H1 (cell line): ENCODE results near the gene MAOB. TPM values are rescaled to one million over a fixed set of nuclear protein-coding genes. Genes with fewer than 3 reads are reported as not detected.

ENCODE experiments used
- CTCF ChIA-PET: fragments of 300-600 bp; sonication (Branson Sonifier 250); formaldehyde crosslinking; loops from one replicate; lab custom pipeline; 2021; ENCODE audit not compliant: partially characterized antibody; lab: Charles Lee
- POLR2A ChIA-PET: fragments of 300-600 bp; sonication (Branson Sonifier 250); formaldehyde crosslinking; loops from one replicate; lab custom pipeline; 2021; ENCODE audit warnings: inconsistent platforms; ENCODE audit not compliant: partially characterized antibody; lab: Charles Lee
- DNase-seq, 2 experiments: peaks; one replicate each; pipeline versions ENCODE4 v3.0.0 to v3.0.0-alpha.2; 2010 to 2022; ENCODE audit warnings: low spot score in 2 of 2, low read depth in 1 of 2, mixed read lengths in 1 of 2
- FAIRE-seq: peaks from 2 replicates; lab custom pipeline; 2011; peaks lifted over from hg19 to GRCh38; lab: Jason Lieb, UNC
- H2AFZ ChIP-seq: 2 replicates; pipeline ENCODE4 v1.8.1; 2012; ENCODE audit warnings: low read length, inconsistent platforms
- H2AK5ac ChIP-seq: 2 replicates; pipeline ENCODE4 v1.6.1; 2013; ENCODE audit warnings: low read depth, low read length
- H2BK120ac ChIP-seq: replicated peaks from 2 replicates; pipeline ENCODE3; 2013; ENCODE audit warnings: low read depth, low read length, inconsistent platforms
- H2BK12ac ChIP-seq: 2 replicates; pipeline ENCODE4 v1.6.1; 2013; ENCODE audit warnings: low read depth, low read length
- H2BK15ac ChIP-seq: 2 replicates; pipeline ENCODE4 v1.6.1; 2013; ENCODE audit warnings: low read length
- H2BK20ac ChIP-seq: 2 replicates; pipeline ENCODE4 v1.6.1; 2013; ENCODE audit warnings: low read length
- H2BK5ac ChIP-seq: 2 replicates; pipeline ENCODE4 v1.6.1; 2013; ENCODE audit warnings: low read depth, low read length
- H3K14ac ChIP-seq: 2 replicates; pipeline ENCODE4 v1.6.1; 2013; ENCODE audit warnings: inconsistent platforms; ENCODE audit not compliant: insufficient read length
- H3K18ac ChIP-seq: 2 replicates; pipeline ENCODE4 v1.6.1; 2013; ENCODE audit warnings: low read length; ENCODE audit errors: extremely low read depth
- H3K23ac ChIP-seq: 2 replicates; pipeline ENCODE4 v1.6.1; 2013; ENCODE audit warnings: inconsistent platforms; ENCODE audit not compliant: insufficient read length
- H3K23me2 ChIP-seq: 2 replicates; pipeline ENCODE4 v1.6.1; 2013; ENCODE audit warnings: low read depth, low read length
- H3K27ac ChIP-seq: 2 replicates; pipeline ENCODE4 v1.6.1; 2011; ENCODE audit warnings: low read depth, low read length, inconsistent platforms
- H3K27me3 ChIP-seq, 4 experiments: replicated peaks in 1 of 4; 1 replicate in 1 of 4; 2 replicates in 3 of 4; pipeline versions ENCODE4 v1.6.1 to v1.8.1; 2011 to 2013; ENCODE audit warnings: low read length in 3 of 4, mild to moderate bottlenecking in 3 of 4, inconsistent platforms in 2 of 4, mixed read lengths in 2 of 4, moderate library complexity in 1 of 4; ENCODE audit not compliant: control insufficient read depth in 3 of 4, insufficient read depth in 3 of 4; ENCODE audit errors: extremely low read depth in 1 of 4
- H3K36me3 ChIP-seq, 4 experiments: 2 replicates each; pipeline versions ENCODE4 v1.6.1 to v1.8.1; 2011 to 2013; ENCODE audit warnings: mild to moderate bottlenecking in 4 of 4, low read length in 3 of 4, moderate library complexity in 2 of 4, control low read depth in 1 of 4, inconsistent platforms in 1 of 4; ENCODE audit not compliant: insufficient read depth in 4 of 4, control insufficient read depth in 2 of 4
- H3K4ac ChIP-seq: replicated peaks from 2 replicates; pipeline ENCODE3; 2013; ENCODE audit warnings: low read length, low read depth, mixed read lengths, inconsistent platforms; ENCODE audit not compliant: insufficient read length
- H3K4me1 ChIP-seq, 4 experiments: replicated peaks in 1 of 4; 1 replicate in 1 of 4; 2 replicates in 3 of 4; pipeline versions ENCODE4 v1.6.1 to v1.8.1; 2011 to 2013; ENCODE audit warnings: low read length in 3 of 4, inconsistent platforms in 2 of 4, mixed read lengths in 1 of 4; ENCODE audit not compliant: insufficient read depth in 4 of 4, control insufficient read depth in 3 of 4
- H3K4me2 ChIP-seq, 2 experiments: 2 replicates each; pipeline versions ENCODE4 v1.6.1 to v1.8.1; 2011 to 2013; ENCODE audit warnings: low read depth in 2 of 2, low read length in 2 of 2, control low read depth in 1 of 2, inconsistent platforms in 1 of 2, mild to moderate bottlenecking in 1 of 2; ENCODE audit not compliant: insufficient read depth in 1 of 2
- H3K4me3 ChIP-seq, 4 experiments: fragments of 200-600, 300-600 bp in 1 of 4; sonication (generic), shearing (Covaris generic), sonication (Bioruptor Twin) in 1 of 4; 2 replicates each; pipeline versions ENCODE4 v1.5.1 to v1.8.1; 2011 to 2016; ENCODE audit warnings: low read length in 4 of 4, low read depth in 3 of 4, control low read depth in 2 of 4, inconsistent platforms in 2 of 4, mild to moderate bottlenecking in 2 of 4, mixed read lengths in 1 of 4, moderate library complexity in 1 of 4; ENCODE audit not compliant: insufficient read depth in 2 of 4; ENCODE audit errors: extremely low read depth in 1 of 4
- H3K56ac ChIP-seq: replicated peaks from 2 replicates; pipeline ENCODE3; 2013; ENCODE audit warnings: low read depth, mild to moderate bottlenecking, mixed read lengths, low read length, inconsistent platforms; ENCODE audit not compliant: insufficient read length
- H3K79me1 ChIP-seq: 2 replicates; pipeline ENCODE4 v1.6.1; 2013; ENCODE audit warnings: low read depth, low read length, control low read depth
- H3K79me2 ChIP-seq, 2 experiments: 2 replicates each; pipeline versions ENCODE4 v1.6.1 to v1.8.1; 2012 to 2013; ENCODE audit warnings: low read length in 2 of 2, mild to moderate bottlenecking in 2 of 2, inconsistent platforms in 1 of 2; ENCODE audit not compliant: insufficient read depth in 2 of 2, control insufficient read depth in 1 of 2
- H3K9ac ChIP-seq, 4 experiments: replicated peaks in 1 of 4; 1 replicate in 1 of 4; 2 replicates in 3 of 4; pipeline versions ENCODE4 v1.6.1 to v1.8.1; 2011 to 2013; ENCODE audit warnings: low read depth in 3 of 4, low read length in 3 of 4, control low read depth in 2 of 4, mild to moderate bottlenecking in 2 of 4, moderate library complexity in 2 of 4, inconsistent platforms in 1 of 4; ENCODE audit errors: extremely low read depth in 1 of 4
- H3K9me3 ChIP-seq, 2 experiments: 2 replicates each; pipeline versions ENCODE4 v1.6.1 to v1.8.1; 2012 to 2013; ENCODE audit warnings: mild to moderate bottlenecking in 2 of 2, moderate library complexity in 2 of 2, control low read depth in 1 of 2, inconsistent platforms in 1 of 2, low read depth in 1 of 2, low read length in 1 of 2, mixed read lengths in 1 of 2; ENCODE audit not compliant: insufficient read depth in 2 of 2
- H4K20me1 ChIP-seq, 2 experiments: replicated peaks in 1 of 2; 2 replicates each; pipeline versions ENCODE3 to v1.8.1; 2011 to 2013; ENCODE audit warnings: inconsistent platforms in 2 of 2, low read length in 2 of 2, mild to moderate bottlenecking in 1 of 2; ENCODE audit not compliant: insufficient read depth in 2 of 2, control insufficient read depth in 1 of 2
- H4K5ac ChIP-seq: 2 replicates; pipeline ENCODE4 v1.6.1; 2013; ENCODE audit warnings: low read length, low read depth, mixed read lengths, inconsistent platforms; ENCODE audit not compliant: insufficient read length
- H4K8ac ChIP-seq: 2 replicates; pipeline ENCODE4 v1.8.0; 2013; ENCODE audit warnings: mild to moderate bottlenecking, moderate library complexity, low read length, inconsistent platforms; ENCODE audit not compliant: insufficient read depth; ENCODE audit errors: extremely low read depth
- H4K91ac ChIP-seq: replicated peaks from 2 replicates; pipeline ENCODE3; 2013; ENCODE audit warnings: low read length, mixed read lengths, inconsistent platforms; ENCODE audit not compliant: insufficient read length
- BACH1 ChIP-seq: IDR thresholded peaks from 2 replicates; pipeline ENCODE4 v1.6.1; 2012; ENCODE audit warnings: low read length, improper control_type of control experiment
- CHD1 ChIP-seq: IDR thresholded peaks from 2 replicates; pipeline ENCODE4 v1.6.1; 2012; ENCODE audit warnings: low read depth, low read length, improper control_type of control experiment
- CTCF ChIP-seq, 3 experiments: IDR thresholded peaks; 1 replicate in 2 of 3; 2 replicates in 1 of 3; pipeline versions ENCODE4 v1.5.1 to v1.6.1; 2011; ENCODE audit warnings: low read length in 3 of 3, mild to moderate bottlenecking in 3 of 3, inconsistent platforms in 2 of 3, low read depth in 1 of 3, moderate library complexity in 1 of 3; ENCODE audit not compliant: insufficient read depth in 1 of 3; ENCODE audit errors: control extremely low read depth in 1 of 3
- HDAC6 ChIP-seq: IDR thresholded peaks from one replicate; pipeline ENCODE4 v1.7.1; 2012; ENCODE audit warnings: low read depth, mild to moderate bottlenecking, inconsistent platforms, low read length, moderate library complexity
- MAFK ChIP-seq: IDR thresholded peaks from 2 replicates; pipeline ENCODE4 v1.6.1; 2012; ENCODE audit warnings: low read depth, mild to moderate bottlenecking, improper control_type of control experiment, low read length
- MAX ChIP-seq: IDR thresholded peaks from 2 replicates; pipeline ENCODE4 v1.6.1; 2012; ENCODE audit warnings: inconsistent platforms
- NRF1 ChIP-seq: IDR thresholded peaks from 2 replicates; pipeline ENCODE4 v1.6.1; 2011; ENCODE audit warnings: mild to moderate bottlenecking, low read depth, low read length, improper control_type of control experiment
- RAD21 ChIP-seq, 2 experiments: IDR thresholded peaks in 1 of 2; conservative IDR thresholded peaks in 1 of 2; 2 replicates each; pipeline ENCODE4 v1.6.1; 2011; ENCODE audit warnings: low read depth in 2 of 2, low read length in 2 of 2, improper control_type of control experiment in 1 of 2, inconsistent platforms in 1 of 2, mild to moderate bottlenecking in 1 of 2, moderate library complexity in 1 of 2
- TCF12 ChIP-seq: IDR thresholded peaks from 2 replicates; pipeline ENCODE4 v1.6.1; 2011; ENCODE audit warnings: low read depth, mild to moderate bottlenecking, low read length
- WGBS, 2 experiments: shearing (Covaris generic) in 1 of 2; methylation state at CpG; one replicate each; pipeline versions ENCODE4 v1.1.6 to v1.1.7; 2013 to 2015; ENCODE audit warnings: low lambda C conversion rate in 2 of 2, mixed read lengths in 2 of 2, inconsistent platforms in 1 of 2, low coverage in 1 of 2, missing lambda C conversion rate in 1 of 2; ENCODE audit not compliant: insufficient replicate concordance in 2 of 2, insufficient coverage in 1 of 2, insufficient read length in 1 of 2; ENCODE audit errors: extremely low coverage in 1 of 2, missing lambda C conversion rate in 1 of 2; 5-methylcytosine and 5-hydroxymethylcytosine counted together
- polyA plus RNA-seq, 7 experiments: library from polyadenylated mRNA; depleted of rRNA in 3 of 7; stranded (reverse) in 5 of 7; unstranded in 2 of 7; fragments of >200 nt in 5 of 7; fragments of 200-250 nt in 2 of 7; gene quantifications; 1 replicate in 5 of 7; 2 replicates in 1 of 7; 4 replicates in 1 of 7; pipeline versions ENCODE4 v1.2.1 to v1.2.3, GENCODE V29; 2011 to 2013; ENCODE audit warnings: missing spikeins in 2 of 7, mixed read lengths in 2 of 7
- total RNA-seq: library from RNA; stranded (reverse); fragmentation: NEBNext Ultra II Directional; extraction: Animal tissue kit (Norgen Biotek cat#: 25700); gene quantifications from 2 replicates; pipeline ENCODE4 v1.2.1, GENCODE V29; 2021

Gene MAOB
- total and polyA plus RNA-seq, 2 of the 8 experiments (the other 6 are each of a cell fraction or from before 2014, with no cell fraction given): 0.73 to 1.1 TPM

DNA sequence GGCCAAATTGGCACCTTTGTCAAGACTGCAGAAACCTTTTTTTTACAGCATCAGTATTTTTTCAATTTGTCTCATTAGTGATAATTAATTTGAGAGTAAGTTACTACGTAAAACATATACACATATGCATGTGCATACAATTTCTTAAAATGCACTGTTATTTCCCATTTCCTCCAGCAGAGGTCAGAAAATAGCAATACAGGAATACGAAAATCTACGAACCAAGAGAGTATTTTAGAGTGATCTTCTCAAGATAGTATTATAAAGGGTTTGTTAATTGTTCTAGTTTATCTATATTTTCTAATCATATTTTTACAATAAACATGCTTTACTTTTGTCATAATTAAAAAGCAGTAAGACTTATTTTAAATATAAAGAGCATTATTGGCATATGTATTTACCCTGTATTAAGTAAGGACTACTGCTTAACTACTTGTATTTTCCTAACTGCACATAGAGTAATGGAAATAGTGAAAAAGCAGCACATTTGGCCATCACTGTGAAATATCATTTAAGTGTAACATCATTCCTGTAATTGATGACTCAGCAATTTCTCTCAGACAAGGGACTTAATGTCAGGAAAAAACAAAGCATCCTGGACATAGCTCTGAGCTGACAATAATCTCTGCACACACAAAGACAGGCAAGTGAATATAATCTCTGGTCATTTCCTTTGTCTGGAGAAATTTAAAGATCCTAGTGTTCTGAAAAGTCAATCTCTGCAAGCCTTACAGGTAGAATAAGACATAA is 45.6 kb downstream of the MAOB start:
- H2BK20ac ChIP-seq: no peak overlapping the region
- no peak overlapping the region for H3K4ac ChIP-seq
- H4K8ac ChIP-seq: no peak overlapping the region
- no peaks in the 10 kb centered on the region for H3K36me3 ChIP-seq
- TF ChIP-seq TCF12 (no peak), HDAC6 (no peak), MAFK (peak; percentile 98), CTCF (IDR thresholded peaks at IDR 0.05; ENCODE audit: control extremely low read depth in 1 of 3, insufficient read depth in 1 of 3, low read depth in 1 of 3, low read length in 3 of 3) (peak in 1 of 3 experiments; percentile 38; a peak in 1 of 4 replicates), NRF1 (no peak), CHD1 (no peak), MAX (no peak), RAD21 (IDR thresholded peaks at IDR 0.05 in 1 of 2, conservative IDR thresholded peaks at IDR 0.05 in 1 of 2; ENCODE audit: low read depth in 2 of 2, low read length in 2 of 2) (peak in 1 of 2 experiments; percentile 44; a peak in 3 of 4 replicates), BACH1 (peak; percentile 72)
- no peaks in the 10 kb centered on the region for H3K79me2 ChIP-seq
- H2BK15ac ChIP-seq: no peak overlapping the region
- no peak overlapping the region for H3K23ac ChIP-seq
- H2BK12ac ChIP-seq: no peak overlapping the region
- H3K56ac ChIP-seq: no peak overlapping the region
- H3K4me2 ChIP-seq: no peak overlapping the region
- no peak overlapping the region for H2BK120ac ChIP-seq
- H3K4me1 ChIP-seq: no peaks in the 10 kb centered on the region
- ChIA-PET CTCF (interaction anchor here (0.6 to 2.4 kb wide), 14 partner anchors 11 to 633 kb away, joined by 3 to 7 read pairs (median 4); no protein-coding TSS in a partner anchor), POLR2A (no interaction called here)
- H4K20me1 ChIP-seq: no peaks in the 10 kb centered on the region
- no peak overlapping the region for H3K9ac ChIP-seq
- no peak overlapping the region for H3K14ac ChIP-seq
- H3K4me3 ChIP-seq: no peak overlapping the region
- H4K91ac ChIP-seq: no peak overlapping the region
- H2AFZ ChIP-seq: no peak overlapping the region
- H3K27ac ChIP-seq: no peak overlapping the region
- no peak overlapping the region for H2AK5ac ChIP-seq
- no peaks in the 10 kb centered on the region for H3K9me3 ChIP-seq
- H3K18ac ChIP-seq: no peak overlapping the region
- WGBS, 2 experiments: 77% methylated on average over 3 of the region's 3 CpGs; no CpG with 5 or more reads in 1 of the 2 experiments
- H3K27me3 ChIP-seq: no peaks in the 10 kb centered on the region
- H3K23me2 ChIP-seq: no peaks in the 10 kb centered on the region
- FAIRE-seq (no peak), DNase-seq (no peak)
- H3K79me1 ChIP-seq: no peaks in the 10 kb centered on the region
- no peak overlapping the region for H2BK5ac ChIP-seq
- H4K5ac ChIP-seq: no peak overlapping the region
